Activated T-cell treated with anti-CD3 and anti-CD28 coated beads for 4 hours (primary cell): ENCODE results near the gene PABPN1.

Source experiments
- DNase-seq: peaks from one replicate; pipeline ENCODE4 v3.0.0-alpha.2; 2020

The PABPN1 gene

GRCh38 chr14:23327947-23328744, 6.9 kb downstream of the PABPN1 start:
- peak; percentile 65 for DNase-seq

DNA sequence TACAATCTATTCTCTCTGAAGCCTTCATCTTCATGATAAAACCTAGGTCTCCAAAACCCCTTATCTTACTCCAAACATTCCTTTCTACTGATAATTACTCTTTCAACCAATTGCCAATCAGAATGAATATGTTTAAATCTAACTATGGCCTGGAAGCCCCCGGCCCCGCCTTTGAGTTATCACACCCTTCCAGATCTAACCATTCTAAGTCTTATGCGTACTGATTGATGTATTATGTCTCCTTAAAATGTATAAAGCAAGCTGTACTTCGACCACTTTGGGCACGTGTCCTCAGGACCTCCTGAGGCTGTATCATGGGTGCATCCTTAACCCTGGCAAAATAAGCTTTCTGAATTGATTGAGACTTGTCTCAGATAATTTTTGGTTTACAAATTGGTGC, 14.4 kb downstream of the PABPN1 start:
- DNase-seq = no peak

GRCh38 chr14:23339506-23340268, 18.4 kb downstream of the PABPN1 start:
- DNase-seq = no peak

DNA sequence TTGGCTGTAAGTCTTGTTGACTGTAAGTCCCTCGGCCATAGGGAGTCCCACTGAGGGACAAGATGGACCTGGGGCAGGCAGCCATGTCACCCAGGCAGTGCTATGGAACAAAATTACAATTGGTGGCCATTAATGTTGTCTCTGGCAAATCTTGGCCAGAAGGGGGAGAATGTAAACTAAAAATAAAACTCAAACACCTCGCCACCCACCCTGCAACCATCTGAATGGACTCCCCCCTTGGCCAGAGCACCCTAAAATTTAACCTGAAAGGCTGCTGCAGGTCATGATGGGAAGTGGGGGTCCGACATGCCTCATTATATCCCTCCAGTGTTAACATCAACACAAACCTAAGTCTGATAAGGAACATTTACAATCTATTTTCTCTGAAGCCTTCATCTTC, 23.2 kb downstream of the PABPN1 start:
- no peak for DNase-seq

- DNase-seq = no peak
Observed at GRCh38 chr14:23345987-23346692, 24.9 kb downstream of the PABPN1 start.

DNA sequence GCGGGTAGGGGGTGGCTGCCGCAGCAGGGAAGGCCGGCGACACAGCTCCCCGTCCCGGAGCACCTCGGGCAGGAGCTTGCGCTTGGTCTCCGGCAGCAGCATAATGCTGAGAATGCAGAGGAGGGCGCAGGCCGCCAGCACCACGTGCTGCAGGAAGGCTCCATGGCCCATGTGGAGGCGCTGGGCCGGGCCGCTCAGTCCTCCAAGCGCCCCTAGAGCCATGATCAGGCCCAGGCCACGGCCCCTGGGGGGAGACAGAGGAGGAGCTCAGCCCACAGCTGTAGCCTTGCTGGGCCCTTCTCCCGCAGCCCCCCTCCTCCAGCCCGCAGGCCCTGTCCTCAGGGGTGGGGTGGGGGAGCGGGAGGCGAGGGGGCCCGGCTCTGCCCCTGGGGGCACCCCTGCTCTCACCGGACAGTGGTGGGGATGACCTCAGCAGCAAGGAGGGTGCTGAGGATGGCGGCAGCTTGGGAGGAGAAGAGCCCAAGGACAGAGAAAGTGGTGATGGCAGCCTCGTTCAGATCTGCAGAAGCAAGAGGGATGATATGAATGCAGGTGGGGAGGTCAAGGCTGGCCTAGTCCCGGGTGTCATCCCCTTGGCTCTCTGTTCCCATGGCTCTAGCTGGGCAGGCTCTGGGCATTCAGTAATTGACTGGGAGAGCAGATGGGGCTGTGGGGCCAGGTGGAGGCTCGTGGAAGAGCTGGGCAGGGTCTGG, 25.6 kb downstream of the PABPN1 start:
- no peak for DNase-seq

GRCh38 chr14:23347406-23348296, 26.4 kb downstream of the PABPN1 start:
- DNase-seq = no peak

- no peak for DNase-seq
Observed at GRCh38 chr14:23348297-23348655, 27.0 kb downstream of the PABPN1 start.

DNA sequence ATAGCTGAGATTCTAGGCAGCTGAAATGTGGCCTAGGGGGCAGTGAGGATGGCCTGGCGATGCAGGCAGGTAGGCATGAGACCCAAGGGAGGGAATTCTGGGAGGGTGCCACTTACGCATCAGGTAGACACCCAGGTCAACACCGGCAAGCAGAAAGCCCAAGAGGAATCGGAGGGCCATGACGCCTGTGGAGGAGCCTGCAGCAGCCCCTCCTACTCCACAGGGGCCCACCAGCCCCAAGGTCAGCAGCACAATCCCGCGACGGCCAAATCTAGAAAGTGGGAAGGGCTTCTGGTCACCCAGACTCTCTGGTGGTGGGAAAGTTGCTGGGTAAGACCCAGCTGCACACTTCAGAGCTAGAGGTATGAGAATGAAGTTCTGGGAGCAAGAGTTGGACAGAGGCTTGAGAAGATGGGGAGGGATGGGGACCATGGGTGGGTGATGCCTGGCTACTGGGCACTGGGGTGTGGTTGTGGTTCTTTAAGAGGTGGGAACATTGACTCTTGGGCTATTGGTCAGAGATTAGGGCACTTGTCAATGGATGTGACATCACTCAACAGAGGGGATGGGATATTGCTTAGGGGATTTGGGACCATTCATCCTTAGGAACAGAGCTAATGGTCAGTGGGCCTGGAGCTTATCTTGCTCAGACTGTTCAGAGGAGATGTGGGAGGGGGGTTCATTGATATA, 28.0 kb downstream of the PABPN1 start:
- DNase-seq = no peak

- no peak for DNase-seq
Observed at GRCh38 chr14:23351681-23352505, 30.6 kb downstream of the PABPN1 start.

- DNase-seq = peak; percentile 40
Observed at GRCh38 chr14:23352506-23353432, 31.5 kb downstream of the PABPN1 start, which contains the start of gene SLC22A17. SLC22A17 (minus strand) TSS chr14:23352887.

- no peak for DNase-seq
Observed at GRCh38 chr14:23353433-23353780, 32.1 kb downstream of the PABPN1 start.

- no peak for DNase-seq
Observed at GRCh38 chr14:23354990-23355389, 33.7 kb downstream of the PABPN1 start.

DNA sequence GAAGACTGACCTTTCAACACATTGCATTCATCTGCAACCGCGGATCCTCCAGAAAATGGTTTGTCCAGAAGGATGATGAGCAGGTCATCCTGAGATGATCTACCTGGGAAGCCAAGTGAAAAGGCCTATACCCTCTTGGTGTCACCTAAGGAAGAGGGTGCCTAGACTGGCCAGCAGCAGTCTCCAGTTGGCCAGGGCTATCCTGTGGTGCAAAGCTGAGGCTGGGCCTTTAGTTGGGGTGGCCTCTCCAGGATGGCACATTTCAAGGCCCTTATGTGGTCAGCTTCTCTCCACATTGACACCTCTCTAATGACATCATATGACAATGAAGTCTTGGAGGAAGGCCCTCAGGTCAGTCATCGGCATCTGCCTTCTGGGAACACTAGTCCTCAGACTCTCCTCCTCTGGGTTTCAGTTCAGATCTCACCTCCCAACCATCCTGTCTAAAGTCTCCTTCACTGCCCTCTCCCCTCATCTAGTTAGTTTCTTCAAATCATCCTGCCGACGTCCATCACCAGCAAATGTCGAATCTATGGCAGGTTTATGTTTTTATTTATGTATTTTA, 34.7 kb downstream of the PABPN1 start:
- DNase-seq = no peak

DNA sequence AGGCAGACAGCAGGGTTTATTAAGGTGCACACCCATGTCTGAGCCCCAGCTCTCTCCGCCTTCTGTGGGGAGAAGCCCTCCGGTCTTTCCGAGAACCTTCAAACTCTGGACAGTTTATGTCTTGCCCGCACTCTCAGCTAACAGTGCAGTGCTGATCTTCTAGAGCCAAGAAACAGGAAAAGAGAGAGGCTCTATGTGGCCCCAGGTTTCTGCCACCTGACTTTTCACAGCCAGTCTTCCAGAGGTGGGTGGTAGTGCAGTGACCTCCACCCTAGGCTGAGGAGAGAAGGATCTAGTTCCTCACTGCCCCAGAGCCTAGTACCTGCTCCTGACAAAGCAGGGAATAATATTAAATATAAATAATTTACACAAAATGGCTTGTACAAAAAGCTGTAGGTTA, 35.4 kb downstream of the PABPN1 start:
- DNase-seq = no peak

DNA sequence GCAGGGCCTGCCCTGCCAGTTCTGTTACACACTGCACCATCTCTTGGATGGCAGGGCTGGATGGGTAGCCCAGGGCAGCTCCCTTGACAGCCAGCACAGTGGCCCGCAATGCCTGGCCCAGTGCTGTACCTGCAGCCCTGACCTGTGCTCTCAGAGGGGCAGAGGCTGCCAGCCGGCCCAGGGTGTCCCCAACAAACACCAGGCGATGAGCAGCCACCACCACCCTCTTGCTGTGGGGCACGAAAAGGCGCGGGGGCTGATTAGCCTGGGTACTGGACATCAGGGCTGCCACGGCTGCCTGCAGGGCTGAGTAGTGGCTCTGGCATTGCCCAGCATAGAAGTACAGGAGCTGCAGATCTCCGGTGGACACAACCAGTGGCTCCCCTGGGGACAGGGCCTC, 36.0 kb downstream of the PABPN1 start:
- DNase-seq = no peak

DNA sequence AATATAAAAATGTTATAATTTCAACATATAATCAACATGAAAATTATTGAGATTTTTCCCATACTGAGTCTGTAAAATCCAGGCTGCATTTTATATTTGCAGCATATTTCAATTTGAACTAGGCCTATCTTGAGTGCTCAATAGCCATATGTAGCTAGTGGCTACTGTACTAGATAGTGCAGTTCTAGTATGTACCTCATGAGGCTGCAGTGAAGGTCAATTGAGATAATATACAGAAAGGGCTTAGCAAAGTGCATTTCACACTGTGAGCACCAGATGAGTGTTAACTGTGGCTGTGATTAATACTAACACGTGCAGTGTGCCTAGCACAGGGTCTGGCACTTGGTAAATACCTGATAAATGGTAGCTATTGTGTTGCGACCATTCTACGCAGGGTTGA, 36.8 kb downstream of the PABPN1 start:
- no peak for DNase-seq

GRCh38 chr14:23358553-23359166, 37.4 kb downstream of the PABPN1 start:
- DNase-seq = no peak
